ENCODE measurements around the gene SLC25A33.

SLC25A33 gene

DNA sequence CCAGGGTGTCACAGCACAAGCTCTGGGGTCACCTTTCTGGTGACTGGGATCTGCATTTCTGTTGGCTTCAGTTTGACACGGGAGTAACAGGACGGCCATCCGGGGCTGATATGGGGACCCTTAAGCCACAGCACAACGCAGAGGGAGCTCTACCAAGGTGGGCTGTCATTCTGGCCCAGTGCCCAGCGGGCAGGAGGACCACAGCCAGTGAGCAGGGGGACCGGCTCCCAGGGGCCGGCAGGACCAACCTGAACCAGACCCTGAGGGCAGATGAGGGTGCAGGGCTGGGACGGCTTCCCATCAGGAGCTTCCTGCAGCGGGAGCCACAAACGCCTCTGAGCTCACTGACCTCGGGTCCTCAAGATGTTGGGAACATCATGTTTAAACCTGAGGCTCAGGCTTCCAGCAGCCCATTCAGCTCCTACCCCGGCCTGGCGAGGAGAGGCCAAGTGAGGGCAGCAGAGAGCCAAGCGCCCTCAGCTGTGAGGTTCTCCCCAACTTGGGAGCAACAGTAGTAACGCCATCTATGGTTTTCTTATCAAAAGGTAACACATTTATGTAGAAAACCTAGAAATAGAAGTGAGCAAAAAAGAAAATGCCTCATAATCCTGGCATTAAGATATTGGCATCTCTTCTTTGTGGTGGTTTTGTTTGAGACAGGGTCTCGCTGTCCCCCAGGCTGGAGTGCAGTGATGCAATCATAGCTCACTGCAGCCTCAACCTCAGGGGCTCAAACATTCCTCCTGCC, 76.2 kb downstream of the SLC25A33 start:
- Histone ChIP-seq H3K27me3 (ENCODE audit: insufficient read depth, low read length, poor library complexity) (no peaks in the 10 kb centered on the region), H2AFZ (ENCODE audit: low read depth, low read length) (no peak overlapping the region), H3K4me3 (ENCODE audit: low read depth in 1 of 2, low read length in 2 of 2) (no peak overlapping the region), H3K27ac (ENCODE audit: low read length) (no peak overlapping the region), H3K9ac (ENCODE audit: low read depth, low read length) (no peak overlapping the region), H3K4me1 (ENCODE audit: insufficient read depth, low read length) (no peaks in the 10 kb centered on the region), H3K4me2 (ENCODE audit: insufficient read depth, low read length) (no peak overlapping the region), H4K20me1 (ENCODE audit: insufficient read depth, low read length) (no peaks in the 10 kb centered on the region), H3K36me3 (ENCODE audit: insufficient read depth, low read length) (peaks cover 35% of the 10 kb centered on the region), H3K9me3 (ENCODE audit: insufficient read depth, low read length, severe bottlenecking) (no peaks in the 10 kb centered on the region), H3K79me2 (ENCODE audit: insufficient read depth, low read length) (no peaks in the 10 kb centered on the region)
- ATAC-seq (ENCODE audit: insufficient read depth, low read depth): peak; percentile 77
- TF ChIP-seq, protein P1, sequence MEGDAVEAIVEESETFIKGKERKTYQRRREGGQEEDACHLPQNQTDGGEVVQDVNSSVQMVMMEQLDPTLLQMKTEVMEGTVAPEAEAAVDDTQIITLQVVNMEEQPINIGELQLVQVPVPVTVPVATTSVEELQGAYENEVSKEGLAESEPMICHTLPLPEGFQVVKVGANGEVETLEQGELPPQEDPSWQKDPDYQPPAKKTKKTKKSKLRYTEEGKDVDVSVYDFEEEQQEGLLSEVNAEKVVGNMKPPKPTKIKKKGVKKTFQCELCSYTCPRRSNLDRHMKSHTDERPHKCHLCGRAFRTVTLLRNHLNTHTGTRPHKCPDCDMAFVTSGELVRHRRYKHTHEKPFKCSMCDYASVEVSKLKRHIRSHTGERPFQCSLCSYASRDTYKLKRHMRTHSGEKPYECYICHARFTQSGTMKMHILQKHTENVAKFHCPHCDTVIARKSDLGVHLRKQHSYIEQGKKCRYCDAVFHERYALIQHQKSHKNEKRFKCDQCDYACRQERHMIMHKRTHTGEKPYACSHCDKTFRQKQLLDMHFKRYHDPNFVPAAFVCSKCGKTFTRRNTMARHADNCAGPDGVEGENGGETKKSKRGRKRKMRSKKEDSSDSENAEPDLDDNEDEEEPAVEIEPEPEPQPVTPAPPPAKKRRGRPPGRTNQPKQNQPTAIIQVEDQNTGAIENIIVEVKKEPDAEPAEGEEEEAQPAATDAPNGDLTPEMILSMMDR (IDR thresholded peaks at IDR 0.05; ENCODE audit: borderline replicate concordance, extremely low read depth, low read length, poor library complexity, severe bottlenecking): peak; percentile 78
- no peak for TF ChIP-seq EZH2 (IDR thresholded peaks at IDR 0.05; ENCODE audit: borderline replicate concordance, low read depth, low read length, severe bottlenecking)
- DNase-seq: peak; percentile 52

DNA sequence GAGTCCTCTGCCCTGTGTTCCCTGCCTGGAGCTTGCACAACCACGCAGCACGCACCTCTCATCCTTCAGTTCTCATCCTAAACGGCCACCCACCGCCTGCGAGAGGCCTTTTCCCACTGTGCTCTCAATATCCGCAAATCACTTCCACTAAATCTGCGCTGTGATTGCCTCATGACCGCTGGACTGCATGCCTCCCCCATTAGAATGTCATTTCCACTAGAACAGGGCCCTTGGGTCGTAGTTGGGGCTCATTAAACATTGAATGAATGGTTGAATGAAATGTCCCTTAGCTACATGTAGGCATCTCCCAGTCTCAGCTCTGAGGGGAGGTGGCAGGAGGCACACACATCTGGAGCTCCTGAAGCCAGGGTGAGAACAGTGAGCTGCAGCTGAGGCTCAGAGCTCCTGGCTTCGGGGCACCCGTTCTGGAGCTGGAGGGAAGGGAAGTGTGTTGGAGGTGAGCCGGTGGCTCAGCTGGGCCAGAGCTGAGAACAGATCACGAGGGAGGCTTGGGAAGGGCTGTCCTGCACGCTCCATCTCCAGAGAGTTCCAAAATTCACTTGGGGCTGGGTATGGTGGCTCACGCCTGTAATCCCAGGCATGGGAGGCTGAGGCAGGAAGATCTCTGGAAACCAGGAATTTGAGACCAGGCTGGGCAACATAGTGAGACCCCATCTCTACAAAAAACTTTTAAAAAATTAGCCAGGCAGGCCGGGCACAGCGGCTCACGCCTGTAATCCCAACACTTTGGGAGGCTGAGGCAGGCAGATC, 79.8 kb downstream of the SLC25A33 start:
- TF ChIP-seq, protein P1 (IDR thresholded peaks at IDR 0.05; ENCODE audit: borderline replicate concordance, extremely low read depth, low read length, poor library complexity, severe bottlenecking): no peak
- TF ChIP-seq EZH2 (IDR thresholded peaks at IDR 0.05; ENCODE audit: borderline replicate concordance, low read depth, low read length, severe bottlenecking): no peak

DNA sequence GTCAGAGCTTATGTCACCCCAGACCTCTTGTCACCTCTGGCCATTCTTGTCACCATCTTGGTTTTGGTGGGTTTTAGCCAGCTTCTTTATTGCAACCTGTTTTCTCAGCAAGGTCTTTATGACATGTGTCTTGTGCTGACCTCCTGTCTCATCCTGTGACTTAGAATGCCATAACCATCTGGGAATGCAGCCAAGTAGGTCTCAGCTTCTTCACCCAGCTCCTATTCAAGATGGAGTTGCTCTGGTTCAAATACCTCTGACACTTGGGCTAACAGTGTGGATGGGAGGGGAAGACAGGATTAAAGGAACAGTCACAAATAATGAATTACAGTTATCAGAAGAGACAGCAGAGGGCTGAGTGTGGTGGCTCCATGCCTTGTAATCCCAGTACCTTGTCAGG, 81.8 kb downstream of the SLC25A33 start:
- no peak overlapping the region for H2AFZ ChIP-seq (ENCODE audit: low read depth, low read length)
- H3K4me1 ChIP-seq (ENCODE audit: insufficient read depth, low read length): no peaks in the 10 kb centered on the region
- H3K79me2 ChIP-seq (ENCODE audit: insufficient read depth, low read length): no peaks in the 10 kb centered on the region
- H4K20me1 ChIP-seq (ENCODE audit: insufficient read depth, low read length): no peaks in the 10 kb centered on the region
- no peaks in the 10 kb centered on the region for H3K27me3 ChIP-seq (ENCODE audit: insufficient read depth, low read length, poor library complexity)
- no peak overlapping the region for H3K9ac ChIP-seq (ENCODE audit: low read depth, low read length)
- TF ChIP-seq, protein P1 (IDR thresholded peaks at IDR 0.05; ENCODE audit: borderline replicate concordance, extremely low read depth, low read length, poor library complexity, severe bottlenecking): no peak
- no peak for TF ChIP-seq EZH2 (IDR thresholded peaks at IDR 0.05; ENCODE audit: borderline replicate concordance, low read depth, low read length, severe bottlenecking)
- DNase-seq: no peak
- H3K36me3 ChIP-seq (ENCODE audit: insufficient read depth, low read length): no peaks in the 10 kb centered on the region
- H3K9me3 ChIP-seq (ENCODE audit: insufficient read depth, low read length, severe bottlenecking): no peaks in the 10 kb centered on the region
- ATAC-seq (ENCODE audit: insufficient read depth, low read depth): no peak
- H3K27ac ChIP-seq (ENCODE audit: low read length): no peak overlapping the region
- no peak overlapping the region for H3K4me2 ChIP-seq (ENCODE audit: insufficient read depth, low read length)
- H3K4me3 ChIP-seq (ENCODE audit: low read depth in 1 of 2, low read length in 2 of 2): no peak overlapping the region

More for the DNA sequence above, 79.8 kb downstream of the SLC25A33 start:
- Histone ChIP-seq H3K27me3 (ENCODE audit: insufficient read depth, low read length, poor library complexity) (no peaks in the 10 kb centered on the region), H3K36me3 (ENCODE audit: insufficient read depth, low read length) (no peaks in the 10 kb centered on the region), H4K20me1 (ENCODE audit: insufficient read depth, low read length) (no peaks in the 10 kb centered on the region), H3K4me1 (ENCODE audit: insufficient read depth, low read length) (no peaks in the 10 kb centered on the region), H3K4me3 (ENCODE audit: low read depth in 1 of 2, low read length in 2 of 2) (no peak overlapping the region), H3K9me3 (ENCODE audit: insufficient read depth, low read length, severe bottlenecking) (no peaks in the 10 kb centered on the region), H3K9ac (ENCODE audit: low read depth, low read length) (no peak overlapping the region), H3K4me2 (ENCODE audit: insufficient read depth, low read length) (no peak overlapping the region), H2AFZ (ENCODE audit: low read depth, low read length) (no peak overlapping the region), H3K79me2 (ENCODE audit: insufficient read depth, low read length) (no peaks in the 10 kb centered on the region), H3K27ac (ENCODE audit: low read length) (no peak overlapping the region)
- ATAC-seq (ENCODE audit: insufficient read depth, low read depth) (no peak), DNase-seq (no peak)

Data from DND-41 (cell line).